Transverse colon (tissue), 4 donors: ENCODE results near the gene IL22RA1.

Experiments used
- EP300 ChIP-seq: sonication (generic); formaldehyde crosslinking; IDR thresholded peaks from one replicate; pipeline ENCODE4 v1.6.1; 2017; ENCODE audit warnings: antibody characterized with exemption, low read depth
- POLR2A ChIP-seq: fragments of 450-650 bp; IDR thresholded peaks from one replicate; pipeline ENCODE4 v1.6.1; 2016; ENCODE audit warnings: antibody characterized with exemption, mild to moderate bottlenecking, moderate library complexity
- POLR2AphosphoS5 ChIP-seq, 3 donors: sonication (generic); formaldehyde crosslinking; IDR thresholded peaks; one replicate each; pipeline ENCODE4 v1.6.1; 2016; ENCODE audit warnings: antibody characterized with exemption in 3 of 3
- TF ChIP-seq, protein P1 (sequence below), 5 experiments: fragments of 200-600 bp in 3 of 5; fragments of 450-650 bp in 2 of 5; sonication (generic) in 3 of 5; IDR thresholded peaks; 1 replicate in 2 of 5; 2 replicates in 3 of 5; pipeline ENCODE4 v1.5.1; 2016 to 2017; ENCODE audit warnings: antibody characterized with exemption in 5 of 5, inconsistent platforms in 3 of 5, mild to moderate bottlenecking in 2 of 5, moderate library complexity in 1 of 5

DNA sequence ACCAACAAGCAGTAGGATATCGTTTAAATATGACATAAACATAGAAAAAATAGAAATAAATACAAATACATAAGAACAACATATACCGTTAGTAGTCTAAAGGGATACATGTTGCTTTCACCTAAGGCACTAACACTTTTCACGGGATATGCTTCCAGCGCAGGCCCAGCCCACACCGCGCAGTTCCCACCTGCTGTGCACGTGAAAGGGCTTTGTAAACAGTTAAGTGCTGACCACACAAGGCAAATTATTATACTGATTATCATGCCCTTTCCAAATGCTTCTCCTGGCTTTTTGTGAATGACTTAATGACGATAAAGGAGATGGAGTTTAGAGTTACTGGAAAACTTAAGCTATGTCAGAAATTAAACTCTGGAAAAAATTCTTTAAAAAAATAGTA lies 11.3 kb upstream of the IL22RA1 start:
- TF ChIP-seq, protein P1, sequence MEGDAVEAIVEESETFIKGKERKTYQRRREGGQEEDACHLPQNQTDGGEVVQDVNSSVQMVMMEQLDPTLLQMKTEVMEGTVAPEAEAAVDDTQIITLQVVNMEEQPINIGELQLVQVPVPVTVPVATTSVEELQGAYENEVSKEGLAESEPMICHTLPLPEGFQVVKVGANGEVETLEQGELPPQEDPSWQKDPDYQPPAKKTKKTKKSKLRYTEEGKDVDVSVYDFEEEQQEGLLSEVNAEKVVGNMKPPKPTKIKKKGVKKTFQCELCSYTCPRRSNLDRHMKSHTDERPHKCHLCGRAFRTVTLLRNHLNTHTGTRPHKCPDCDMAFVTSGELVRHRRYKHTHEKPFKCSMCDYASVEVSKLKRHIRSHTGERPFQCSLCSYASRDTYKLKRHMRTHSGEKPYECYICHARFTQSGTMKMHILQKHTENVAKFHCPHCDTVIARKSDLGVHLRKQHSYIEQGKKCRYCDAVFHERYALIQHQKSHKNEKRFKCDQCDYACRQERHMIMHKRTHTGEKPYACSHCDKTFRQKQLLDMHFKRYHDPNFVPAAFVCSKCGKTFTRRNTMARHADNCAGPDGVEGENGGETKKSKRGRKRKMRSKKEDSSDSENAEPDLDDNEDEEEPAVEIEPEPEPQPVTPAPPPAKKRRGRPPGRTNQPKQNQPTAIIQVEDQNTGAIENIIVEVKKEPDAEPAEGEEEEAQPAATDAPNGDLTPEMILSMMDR (IDR thresholded peaks at IDR 0.05): no peak
- TF ChIP-seq POLR2A: no peak
- TF ChIP-seq EP300: no peak
- TF ChIP-seq POLR2AphosphoS5 (IDR thresholded peaks at IDR 0.05): no peak
